ENCODE data around the gene NUDC. TPM values are rescaled to one million over a fixed set of nuclear protein-coding genes. Genes with fewer than 3 reads are reported as not detected.

NUDC gene
- total and polyA plus RNA-seq, 10 of the 15 experiments (the other 5 are each of a cell fraction or from before 2014, with no cell fraction given): 5.5 to 227 (median 67.4) TPM

DNA sequence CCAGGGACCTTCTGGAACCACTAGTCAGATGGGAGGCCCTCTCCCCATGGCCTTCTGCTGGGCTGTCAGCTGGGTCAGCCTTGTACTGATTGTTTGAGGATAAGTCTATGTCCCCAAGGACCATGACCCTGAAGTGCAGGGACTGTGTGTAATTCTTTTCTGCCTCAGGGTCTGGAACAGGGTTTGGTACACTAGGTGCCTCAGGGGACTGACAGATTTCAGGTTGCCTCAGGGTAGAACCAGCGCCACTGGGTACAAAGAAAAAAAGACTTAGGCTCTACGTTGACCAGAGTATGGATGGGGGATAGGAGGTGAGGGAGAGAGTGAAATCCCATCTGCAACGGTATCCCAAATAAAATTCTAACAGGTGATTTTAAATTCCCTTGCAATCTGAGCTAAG is 35.8 kb downstream of the NUDC start:
- in situ Hi-C loops (cut with MboI): no loop called here
- intact Hi-C loops (cut with micrococcal nuclease; ENCODE audit: unreplicated experiment): no loop called here
- Histone ChIP-seq H3K27me3 (replicated peaks in 1 of 2; ENCODE audit: control insufficient read depth in 2 of 2, insufficient read depth in 2 of 2, low read length in 1 of 2) (peaks cover 6 to 7% of the 10 kb centered on the region in 2 experiments), H3K4me1 (ENCODE audit: control insufficient read depth, insufficient read depth, low read length) (no peaks in the 10 kb centered on the region), H3K4me3 (no peak overlapping the region), H3K4me2 (ENCODE audit: control insufficient read depth, insufficient read depth) (no peak overlapping the region), H3K9ac (ENCODE audit: control insufficient read depth, insufficient read depth, low read length) (no peak overlapping the region), H3K9me3 (replicated peaks; ENCODE audit: control insufficient read depth, insufficient read depth, low read length) (no peaks in the 10 kb centered on the region; the same call in 2 of the 3 replicates), H2AFZ (ENCODE audit: control insufficient read depth, low read depth, low read length) (no peak overlapping the region), H3K27ac (ENCODE audit: control insufficient read depth, insufficient read depth) (no peak overlapping the region), H3K79me2 (ENCODE audit: control insufficient read depth, insufficient read depth, low read length) (no peaks in the 10 kb centered on the region), H3K36me3 (ENCODE audit: control insufficient read depth in 2 of 2, insufficient read depth in 2 of 2, low read length in 1 of 2) (no peaks in the 10 kb centered on the region), H4K20me1 (ENCODE audit: control insufficient read depth, insufficient read depth) (no peaks in the 10 kb centered on the region)
- SMC1A ChIA-PET (ENCODE audit: uncharacterized antibody, unreplicated experiment): no interaction called here
- 18% methylated on average over 3 of the region's 3 CpGs for WGBS (ENCODE audit: insufficient coverage, insufficient replicate concordance, low lambda C conversion rate, missing lambda C conversion rate)
- POLR2A ChIA-PET: interaction anchor here (0.6 kb wide), 1 partner anchor 797 kb away, joined by 6 read pairs; no protein-coding TSS in a partner anchor
- RAD21 ChIA-PET (ENCODE audit: unreplicated experiment): no interaction called here
- ATAC-seq: no peak
- TF ChIP-seq GATAD2B (conservative IDR thresholded peaks at IDR 0.05; ENCODE audit: low read depth) (no peak), RFX5 (IDR thresholded peaks at IDR 0.05; ENCODE audit: low read depth, low read length) (no peak), POU2F2 (IDR thresholded peaks at IDR 0.05; ENCODE audit: borderline replicate concordance, low read depth, low read length) (no peak), JUNB (IDR thresholded peaks at IDR 0.05) (no peak), SMARCA5 (IDR thresholded peaks at IDR 0.05) (no peak), LARP7 (IDR thresholded peaks at IDR 0.05) (no peak)
- TF ChIP-seq, protein P1, sequence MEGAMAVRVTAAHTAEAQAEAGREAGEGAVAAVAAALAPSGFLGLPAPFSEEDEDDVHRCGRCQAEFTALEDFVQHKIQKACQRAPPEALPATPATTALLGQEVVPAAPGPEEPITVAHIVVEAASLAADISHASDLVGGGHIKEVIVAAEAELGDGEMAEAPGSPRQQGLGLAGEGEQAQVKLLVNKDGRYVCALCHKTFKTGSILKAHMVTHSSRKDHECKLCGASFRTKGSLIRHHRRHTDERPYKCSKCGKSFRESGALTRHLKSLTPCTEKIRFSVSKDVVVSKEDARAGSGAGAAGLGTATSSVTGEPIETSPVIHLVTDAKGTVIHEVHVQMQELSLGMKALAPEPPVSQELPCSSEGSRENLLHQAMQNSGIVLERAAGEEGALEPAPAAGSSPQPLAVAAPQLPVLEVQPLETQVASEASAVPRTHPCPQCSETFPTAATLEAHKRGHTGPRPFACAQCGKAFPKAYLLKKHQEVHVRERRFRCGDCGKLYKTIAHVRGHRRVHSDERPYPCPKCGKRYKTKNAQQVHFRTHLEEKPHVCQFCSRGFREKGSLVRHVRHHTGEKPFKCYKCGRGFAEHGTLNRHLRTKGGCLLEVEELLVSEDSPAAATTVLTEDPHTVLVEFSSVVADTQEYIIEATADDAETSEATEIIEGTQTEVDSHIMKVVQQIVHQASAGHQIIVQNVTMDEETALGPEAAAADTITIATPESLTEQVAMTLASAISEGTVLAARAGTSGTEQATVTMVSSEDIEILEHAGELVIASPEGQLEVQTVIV (IDR thresholded peaks at IDR 0.05; ENCODE audit: borderline replicate concordance, partially characterized antibody): no peak
- CTCF ChIA-PET: no interaction called here
- no peak for DNase-seq (ENCODE audit: low read depth, low spot score)
- no TSS peak for BruUV-seq (replicated peaks)
- FAIRE-seq: no peak

Data from GM12878 (cell line).